ENCODE data around the gene CST6. TPM values are rescaled to one million over a fixed set of nuclear protein-coding genes. Genes with fewer than 3 reads are reported as not detected.

Gene CST6
- total RNA-seq, 4 donors from 2014 or later, result not detected

DNA sequence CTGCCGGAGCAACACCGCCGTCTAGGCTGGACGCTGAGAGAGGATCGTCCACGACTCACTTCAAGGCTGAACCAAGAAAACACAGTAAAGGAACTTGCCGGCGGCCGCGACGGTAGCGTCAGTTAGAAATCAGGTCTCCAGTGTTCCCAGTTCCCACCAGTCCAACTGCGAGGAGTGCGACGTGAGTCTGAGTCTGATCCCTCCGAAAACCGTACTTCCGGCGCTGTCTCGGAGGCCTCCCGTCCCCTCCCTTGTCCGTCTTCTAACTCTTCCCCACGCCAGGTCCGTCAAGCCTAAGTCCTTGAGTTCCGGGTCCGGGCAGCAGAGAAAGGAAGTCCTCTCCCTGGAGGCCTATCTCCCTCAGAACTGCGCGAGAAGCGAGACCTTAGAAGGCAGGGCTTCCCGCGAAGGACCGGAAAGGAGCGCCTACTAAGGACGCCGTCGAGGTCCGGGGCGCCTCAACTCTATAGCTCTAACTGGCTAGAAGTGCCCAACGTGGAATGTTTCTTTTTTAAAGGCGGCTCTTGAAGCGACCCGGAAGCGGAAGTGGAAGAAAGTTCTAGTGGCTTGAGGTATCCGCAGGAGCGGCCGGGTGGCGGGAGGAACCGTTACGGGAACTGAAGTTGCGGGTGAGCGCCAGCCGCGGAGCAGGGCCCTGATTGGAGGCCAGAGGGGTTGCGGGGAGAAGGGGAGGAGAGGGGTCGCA lies 9.7 kb upstream of the CST6 start, which contains the start of the genes BANF1 and EIF1AD:
BANF1 (plus strand) TSS at position 562 of the 706 bp plus-strand sequence. CDS start 748 bp downstream, outside the sequence.
EIF1AD (minus strand) TSS at position 216 of the 706 bp plus-strand sequence. CDS start 1,768 bp downstream, outside the sequence.
- WGBS, 2 donors (ENCODE audit: low coverage in 1 of 2), result 0% methylated on average over 14 to 53 of the region's 55 CpGs
- peak; percentile 78 to 89 (median 80) for TF ChIP-seq POLR2AphosphoS5 (IDR thresholded peaks at IDR 0.05)
- peak; percentile 70 for TF ChIP-seq POLR2A (IDR thresholded peaks at IDR 0.05)
- TF ChIP-seq EP300 (IDR thresholded peaks at IDR 0.05; ENCODE audit: low read depth), result no peak
- TF ChIP-seq, protein P1, sequence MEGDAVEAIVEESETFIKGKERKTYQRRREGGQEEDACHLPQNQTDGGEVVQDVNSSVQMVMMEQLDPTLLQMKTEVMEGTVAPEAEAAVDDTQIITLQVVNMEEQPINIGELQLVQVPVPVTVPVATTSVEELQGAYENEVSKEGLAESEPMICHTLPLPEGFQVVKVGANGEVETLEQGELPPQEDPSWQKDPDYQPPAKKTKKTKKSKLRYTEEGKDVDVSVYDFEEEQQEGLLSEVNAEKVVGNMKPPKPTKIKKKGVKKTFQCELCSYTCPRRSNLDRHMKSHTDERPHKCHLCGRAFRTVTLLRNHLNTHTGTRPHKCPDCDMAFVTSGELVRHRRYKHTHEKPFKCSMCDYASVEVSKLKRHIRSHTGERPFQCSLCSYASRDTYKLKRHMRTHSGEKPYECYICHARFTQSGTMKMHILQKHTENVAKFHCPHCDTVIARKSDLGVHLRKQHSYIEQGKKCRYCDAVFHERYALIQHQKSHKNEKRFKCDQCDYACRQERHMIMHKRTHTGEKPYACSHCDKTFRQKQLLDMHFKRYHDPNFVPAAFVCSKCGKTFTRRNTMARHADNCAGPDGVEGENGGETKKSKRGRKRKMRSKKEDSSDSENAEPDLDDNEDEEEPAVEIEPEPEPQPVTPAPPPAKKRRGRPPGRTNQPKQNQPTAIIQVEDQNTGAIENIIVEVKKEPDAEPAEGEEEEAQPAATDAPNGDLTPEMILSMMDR (IDR thresholded peaks at IDR 0.05), result no peak
- DNase-seq, result peak; percentile 95
- Histone ChIP-seq H3K27ac (peak within 1 kb of the TSS; percentile 95 to 98 (median 97)), H3K4me3 (peak within 1 kb of the TSS; percentile 68 to 99 (median 82)), H3K9me3 (no peaks in the 10 kb centered on the region), H3K4me1 (peaks cover 9 to 24% (median 19%) of the 10 kb centered on the region in 4 donors), H3K27me3 (no peaks in the 10 kb centered on the region), H3K36me3 (peaks cover 0 to 24% (median 12%) of the 10 kb centered on the region in 4 donors)
- intact Hi-C loops (cut with DNase I; ENCODE audit: low total_unique reads), result no loop called here
- in situ Hi-C loops (cut with MboI; ENCODE audit: low pct_ligation_motif_present in 1 of 4, low pct_unique_long_range_greater_than_20kb in 1 of 4, low sequenced_read_pairs in 3 of 4), result no loop called here

DNA sequence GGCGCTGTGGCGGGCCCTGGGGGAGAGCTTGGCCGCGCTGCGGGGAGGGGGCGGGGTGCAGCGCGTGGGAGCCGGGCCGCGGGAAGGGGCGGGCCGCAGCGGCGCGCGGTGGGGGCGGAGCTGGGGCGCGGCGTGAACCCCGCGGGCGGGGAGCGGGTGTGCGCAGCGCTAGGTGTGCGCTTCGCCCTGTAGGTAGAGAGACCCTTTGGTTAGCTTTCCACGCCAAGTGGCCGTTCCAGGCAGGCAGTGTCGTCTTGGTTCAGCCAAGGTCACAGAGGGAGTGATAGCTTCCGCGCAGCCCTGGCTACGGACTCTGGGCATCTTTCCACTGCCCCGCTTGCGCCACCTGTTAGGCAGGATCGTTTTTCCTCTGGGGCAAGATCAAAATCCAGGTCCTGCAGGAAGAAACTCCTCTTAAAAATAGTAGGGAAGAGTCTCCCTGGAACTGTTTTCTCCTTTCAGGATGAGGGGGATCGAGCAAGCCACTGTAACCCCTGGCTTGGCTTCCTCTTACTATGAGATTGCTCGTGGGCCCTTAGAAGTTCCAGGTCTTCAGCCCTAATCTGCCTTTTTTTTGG lies 9.1 kb upstream of the CST6 start:
- in situ Hi-C loops (cut with MboI; ENCODE audit: low pct_ligation_motif_present in 1 of 4, low pct_unique_long_range_greater_than_20kb in 1 of 4, low sequenced_read_pairs in 3 of 4), result no loop called here

DNA sequence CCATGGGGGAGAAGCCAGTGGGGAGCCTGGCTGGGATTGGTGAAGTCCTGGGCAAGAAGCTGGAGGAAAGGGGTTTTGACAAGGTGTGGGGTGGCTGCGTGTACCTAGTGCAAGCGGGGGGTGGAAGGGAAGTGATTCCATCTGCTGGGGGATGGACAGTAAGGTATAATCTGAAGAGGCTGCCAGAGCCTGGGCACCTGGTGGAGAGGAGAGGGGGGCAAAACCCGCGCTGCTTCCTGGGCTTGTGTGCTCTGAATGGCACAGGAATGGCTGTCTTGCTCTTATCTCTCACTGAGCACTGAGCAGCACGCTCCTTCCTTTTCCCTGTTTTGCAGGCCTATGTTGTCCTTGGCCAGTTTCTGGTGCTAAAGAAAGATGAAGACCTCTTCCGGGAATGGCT lies 8.5 kb upstream of the CST6 start:
- peak overlapping the region; percentile 95 to 98 (median 97) for H3K27ac ChIP-seq
- peak overlapping the region in 3 of 4 donors; percentile 68 to 99 (median 77) for H3K4me3 ChIP-seq
- in situ Hi-C loops (cut with MboI; ENCODE audit: low pct_ligation_motif_present in 1 of 4, low pct_unique_long_range_greater_than_20kb in 1 of 4, low sequenced_read_pairs in 3 of 4) (no loop called here), intact Hi-C loops (cut with DNase I; ENCODE audit: low total_unique reads) (no loop called here)
- H3K27me3 ChIP-seq, result no peaks in the 10 kb centered on the region
- DNase-seq, result no peak
- peaks cover 9 to 24% (median 19%) of the 10 kb centered on the region in 4 donors for H3K4me1 ChIP-seq
- WGBS, 2 donors (ENCODE audit: low coverage in 1 of 2), result 53% methylated on average over 6 of the region's 6 CpGs; no CpG with 5 or more reads in 1 of the 2 donors
- TF ChIP-seq POLR2A (IDR thresholded peaks at IDR 0.05) (no peak), EP300 (IDR thresholded peaks at IDR 0.05; ENCODE audit: low read depth) (no peak), POLR2AphosphoS5 (IDR thresholded peaks at IDR 0.05) (no peak)
- H3K36me3 ChIP-seq, result peaks cover 0 to 19% (median 8%) of the 10 kb centered on the region in 4 donors
- H3K9me3 ChIP-seq, result no peaks in the 10 kb centered on the region

More for the DNA sequence above, 9.1 kb upstream of the CST6 start:
- 0% methylated on average over 25 of the region's 40 CpGs; no CpG with 5 or more reads in 1 of the 2 donors for WGBS, 2 donors (ENCODE audit: low coverage in 1 of 2)
- peaks cover 0 to 24% (median 9%) of the 10 kb centered on the region in 4 donors for H3K36me3 ChIP-seq
- TF ChIP-seq EP300 (IDR thresholded peaks at IDR 0.05; ENCODE audit: low read depth), result no peak
- peak in 2 of 3 donors; percentile 7 to 55 for TF ChIP-seq POLR2AphosphoS5 (IDR thresholded peaks at IDR 0.05)
- TF ChIP-seq POLR2A (IDR thresholded peaks at IDR 0.05), result peak; percentile 8
- TF ChIP-seq, protein P1 (IDR thresholded peaks at IDR 0.05), result peak in 2 of 5 experiments; percentile 13 to 20
- H3K4me1 ChIP-seq, result peaks cover 9 to 24% (median 19%) of the 10 kb centered on the region in 4 donors
- H3K27ac ChIP-seq, result peak overlapping the region; percentile 95 to 98 (median 97)
- DNase-seq, result peak; percentile 68
- H3K4me3 ChIP-seq, result peak overlapping the region; percentile 68 to 99 (median 82)
- intact Hi-C loops (cut with DNase I; ENCODE audit: low total_unique reads), result no loop called here
- no peaks in the 10 kb centered on the region for H3K27me3 ChIP-seq
- no peaks in the 10 kb centered on the region for H3K9me3 ChIP-seq

DNA sequence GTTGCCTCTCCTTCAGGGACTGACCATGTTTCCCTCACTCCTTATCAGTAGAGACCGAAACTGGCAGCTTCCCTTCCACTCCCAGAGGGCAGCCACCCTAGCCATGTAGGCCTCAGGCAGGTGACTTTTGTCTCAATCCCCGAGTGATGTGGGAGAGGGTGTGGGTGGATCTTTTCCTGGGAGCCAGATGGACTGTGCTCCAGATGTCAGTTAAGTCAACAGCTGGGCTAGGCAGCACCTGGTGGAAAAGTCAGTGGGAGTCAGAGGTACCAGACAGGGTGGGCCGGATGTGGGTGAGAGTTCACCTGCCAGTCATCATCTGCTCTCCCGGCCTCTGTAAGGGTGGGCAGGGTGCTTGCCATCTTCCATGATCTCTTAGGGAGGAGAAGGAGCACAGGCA lies 7.6 kb upstream of the CST6 start:
- H3K4me1 ChIP-seq, result peaks cover 9 to 24% (median 19%) of the 10 kb centered on the region in 4 donors
- 74% methylated on average over 4 of the region's 4 CpGs; no CpG with 5 or more reads in 1 of the 2 donors for WGBS, 2 donors (ENCODE audit: low coverage in 1 of 2)
- TF ChIP-seq EP300 (IDR thresholded peaks at IDR 0.05; ENCODE audit: low read depth) (no peak), POLR2AphosphoS5 (IDR thresholded peaks at IDR 0.05) (no peak), POLR2A (IDR thresholded peaks at IDR 0.05) (no peak)
- TF ChIP-seq, protein P1 (IDR thresholded peaks at IDR 0.05), result no peak
- intact Hi-C loops (cut with DNase I; ENCODE audit: low total_unique reads) (no loop called here), in situ Hi-C loops (cut with MboI; ENCODE audit: low pct_ligation_motif_present in 1 of 4, low pct_unique_long_range_greater_than_20kb in 1 of 4, low sequenced_read_pairs in 3 of 4) (no loop called here)
- H3K27me3 ChIP-seq, result no peaks in the 10 kb centered on the region
- H3K27ac ChIP-seq, result no peak overlapping the region
- no peaks in the 10 kb centered on the region for H3K9me3 ChIP-seq
- peaks cover 0 to 10% (median 4%) of the 10 kb centered on the region in 4 donors for H3K36me3 ChIP-seq
- no peak overlapping the region for H3K4me3 ChIP-seq
- no peak for DNase-seq

Measured in transverse colon (tissue), 4 donors.